ENCODE data around the gene SLC7A11.
A peak's percentile ranks its signal among the peaks of the same experiment; 100 is the strongest.

The SLC7A11 gene

DNA sequence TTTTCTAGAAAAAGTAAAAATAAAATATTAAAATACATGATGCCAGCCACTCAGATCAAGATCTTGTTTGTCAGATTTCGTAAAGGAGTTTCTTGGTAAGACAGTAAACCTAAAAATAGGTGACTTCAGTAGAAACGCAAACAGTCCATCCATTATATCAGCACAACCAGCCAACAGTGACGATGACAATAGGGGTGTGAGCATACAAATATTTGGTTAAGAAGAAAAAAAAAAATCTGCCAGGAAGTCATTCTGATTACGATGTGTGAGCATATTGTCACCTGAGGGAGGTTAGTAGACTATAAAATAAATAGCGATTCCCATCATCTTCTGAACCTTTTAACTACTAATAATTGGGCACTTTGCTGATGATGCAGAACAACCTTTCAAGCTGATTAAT, 37.6 kb downstream of the SLC7A11 start:
- Mint-ChIP-seq H3K4me1 (peaks cover 7% of the 10 kb centered on the region), H3K4me3 (no peak overlapping the region), H3K36me3 (no peaks in the 10 kb centered on the region), H3K9me3 (no peaks in the 10 kb centered on the region), H3K27ac (no peak overlapping the region), H3K27me3 (no peaks in the 10 kb centered on the region)
- no peak for ATAC-seq

DNA sequence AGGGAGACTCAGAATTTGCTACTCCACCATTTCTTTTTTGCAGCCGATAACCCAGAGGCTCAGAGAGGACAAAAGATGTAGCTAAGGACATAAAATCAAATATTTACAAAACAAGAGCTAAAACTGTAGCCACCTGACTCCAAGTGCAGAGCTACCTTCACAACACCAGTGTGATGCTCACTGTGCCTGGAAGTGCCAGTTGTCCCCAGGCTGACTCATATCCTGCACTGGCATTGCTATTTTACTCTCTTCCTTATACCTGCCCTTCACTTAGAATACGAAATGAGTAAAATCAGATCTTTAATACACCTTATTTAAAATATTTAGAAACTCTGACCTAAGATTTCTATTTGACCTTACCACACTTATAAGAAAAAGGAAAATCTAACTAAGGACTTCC, 39.5 kb downstream of the SLC7A11 start:
- Mint-ChIP-seq H3K27ac (no peak overlapping the region), H3K36me3 (no peaks in the 10 kb centered on the region), H3K9me3 (no peaks in the 10 kb centered on the region), H3K4me3 (no peak overlapping the region), H3K27me3 (no peaks in the 10 kb centered on the region), H3K4me1 (peaks cover 13% of the 10 kb centered on the region)
- ATAC-seq = no peak

DNA sequence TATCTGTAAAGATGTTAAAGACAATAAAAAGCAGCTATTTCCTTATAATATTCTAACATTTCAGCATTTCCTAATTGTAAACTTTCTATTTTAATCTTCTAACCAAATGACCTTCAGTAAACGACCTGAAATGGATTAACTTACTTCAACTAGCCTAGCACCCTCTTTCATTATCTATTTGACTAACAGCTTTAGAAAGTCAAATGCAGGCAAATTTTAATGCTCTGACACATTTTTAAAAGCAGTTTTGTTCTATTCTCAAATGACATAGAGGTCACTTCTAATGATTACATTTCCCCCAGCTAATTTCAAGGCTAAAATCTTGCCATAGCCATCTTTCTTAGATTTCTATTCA, 41.9 kb downstream of the SLC7A11 start:
- no peak for ATAC-seq
- Mint-ChIP-seq H3K4me1 (peaks cover 13% of the 10 kb centered on the region), H3K27ac (peak overlapping the region; percentile 35), H3K4me3 (no peak overlapping the region), H3K9me3 (no peaks in the 10 kb centered on the region), H3K36me3 (no peaks in the 10 kb centered on the region), H3K27me3 (no peaks in the 10 kb centered on the region)

DNA sequence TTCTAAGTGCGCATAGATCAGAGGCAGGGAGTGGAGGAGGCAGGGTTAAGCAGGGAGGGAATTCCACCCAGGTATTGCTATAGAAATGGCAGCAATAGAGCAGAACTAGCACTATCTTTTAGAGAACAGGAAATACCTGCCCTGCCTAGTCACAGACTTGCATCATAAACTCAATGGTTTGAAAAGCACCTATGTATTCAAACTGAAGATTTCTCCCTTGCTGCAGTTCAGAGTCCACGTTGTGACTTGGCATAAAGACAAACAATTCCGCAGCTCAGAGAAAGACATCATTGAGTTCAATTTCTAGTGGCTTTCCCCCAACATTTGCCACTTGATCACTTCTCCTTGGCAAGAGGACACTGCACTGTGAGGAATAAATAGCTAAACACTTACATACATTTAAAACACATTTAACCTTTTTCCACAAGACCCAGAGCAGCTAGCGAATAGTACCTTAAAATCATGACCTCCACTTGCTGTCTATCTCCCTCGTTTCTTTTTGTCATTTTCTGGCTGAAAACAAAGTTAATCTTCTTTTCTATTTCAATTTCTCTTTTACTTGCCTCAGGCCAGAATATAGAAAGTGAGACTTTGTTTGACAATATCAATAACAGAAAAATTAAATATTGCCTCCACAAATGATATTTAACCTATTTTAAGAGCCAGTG, 42.4 kb downstream of the SLC7A11 start:
- Mint-ChIP-seq H3K4me3 (no peak overlapping the region), H3K9me3 (no peaks in the 10 kb centered on the region), H3K36me3 (no peaks in the 10 kb centered on the region), H3K27ac (peak overlapping the region; percentile 35), H3K27me3 (no peaks in the 10 kb centered on the region), H3K4me1 (peaks cover 13% of the 10 kb centered on the region)
- no peak for ATAC-seq

DNA sequence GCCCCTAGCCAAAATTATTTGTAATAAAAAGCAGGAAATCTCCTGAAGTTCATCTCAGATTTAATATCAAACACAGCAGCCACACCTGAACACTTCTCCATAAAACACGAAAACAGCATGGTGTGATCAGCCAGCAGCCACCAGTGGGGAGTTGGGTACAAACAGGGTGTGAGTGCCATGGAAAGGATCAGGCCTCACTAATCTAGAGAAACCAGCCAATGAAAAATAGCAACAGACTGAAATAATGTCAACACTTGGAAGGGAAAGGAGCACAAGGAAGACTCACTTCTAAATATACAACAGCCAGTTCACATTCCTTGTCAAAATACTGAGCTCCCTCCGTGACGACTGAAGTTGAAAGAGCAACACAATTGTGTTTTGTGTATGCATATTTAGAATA, 46.0 kb downstream of the SLC7A11 start:
- Mint-ChIP-seq H3K4me3 (no peak overlapping the region), H3K9me3 (no peaks in the 10 kb centered on the region), H3K27me3 (no peaks in the 10 kb centered on the region), H3K36me3 (no peaks in the 10 kb centered on the region), H3K27ac (no peak overlapping the region), H3K4me1 (peaks cover 18% of the 10 kb centered on the region)
- no peak for ATAC-seq

DNA sequence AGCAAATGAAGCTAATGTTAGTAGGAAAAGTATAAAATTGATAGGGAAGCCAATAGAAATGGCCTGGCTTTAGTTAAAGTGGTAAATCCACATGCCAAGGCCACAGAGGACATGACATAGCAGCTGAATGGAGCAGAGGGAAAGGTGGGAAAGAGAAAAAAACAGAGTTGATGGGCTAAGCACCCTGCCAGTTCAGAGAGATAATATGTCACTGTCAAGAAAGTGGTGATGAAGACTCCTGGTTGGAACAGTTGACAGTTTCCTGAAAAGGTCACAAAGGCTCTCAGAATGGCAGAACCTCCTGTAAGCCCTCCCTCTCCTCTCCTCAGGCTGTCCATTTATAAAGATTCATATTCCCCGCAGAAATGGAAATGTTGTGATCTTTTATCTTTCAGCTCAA, 48.2 kb downstream of the SLC7A11 start:
- H3K4me1 Mint-ChIP-seq = peaks cover 16% of the 10 kb centered on the region

DNA sequence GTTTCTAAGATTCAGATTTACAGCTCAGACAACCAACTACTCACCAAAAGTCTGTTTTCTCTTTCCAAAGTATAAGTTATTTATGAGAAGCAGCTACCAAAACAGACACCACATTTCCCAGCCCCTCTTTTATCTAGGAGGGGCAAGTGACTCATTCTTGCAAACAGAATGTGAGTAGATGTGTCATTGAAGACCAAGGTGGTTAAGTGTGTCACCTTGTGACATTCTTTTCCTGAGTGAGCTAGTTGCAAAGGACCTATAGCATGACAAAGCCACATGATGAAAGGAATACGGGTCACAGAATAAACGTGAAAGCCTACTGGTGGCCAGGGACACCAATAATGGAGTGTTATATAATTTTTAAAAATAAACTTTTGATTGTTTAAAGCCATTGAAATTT, 50.0 kb downstream of the SLC7A11 start:
- Mint-ChIP-seq H3K4me3 (no peak overlapping the region), H3K27me3 (no peaks in the 10 kb centered on the region), H3K9me3 (no peaks in the 10 kb centered on the region), H3K36me3 (no peaks in the 10 kb centered on the region), H3K4me1 (peaks cover 15% of the 10 kb centered on the region), H3K27ac (no peak overlapping the region)
- no peak for ATAC-seq

More for the DNA sequence above, 48.2 kb downstream of the SLC7A11 start:
- Mint-ChIP-seq H3K9me3 (no peaks in the 10 kb centered on the region), H3K27ac (no peak overlapping the region), H3K4me3 (no peak overlapping the region), H3K27me3 (no peaks in the 10 kb centered on the region), H3K36me3 (no peaks in the 10 kb centered on the region)
- ATAC-seq = no peak

DNA sequence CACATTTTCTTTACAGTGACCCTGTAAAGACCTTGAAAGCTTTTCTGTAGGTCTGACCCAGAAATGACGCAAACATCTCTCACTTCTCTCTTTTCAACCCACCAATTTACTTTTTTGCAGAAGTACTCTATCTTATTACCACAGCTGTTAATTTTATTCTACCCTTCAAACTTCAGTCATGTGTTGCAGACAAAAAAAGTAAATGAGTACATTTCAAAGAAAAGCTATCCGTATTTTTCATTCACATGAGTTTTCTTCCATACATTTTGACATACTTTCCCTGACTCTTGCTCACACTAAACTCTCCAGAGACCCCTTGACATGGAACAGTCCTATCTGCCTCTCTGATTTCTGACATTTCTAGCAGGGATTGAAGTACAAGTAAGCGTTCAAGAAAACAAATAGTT, 51.7 kb downstream of the SLC7A11 start:
- Mint-ChIP-seq H3K27me3 (no peaks in the 10 kb centered on the region), H3K27ac (peak overlapping the region; percentile 70)
- ATAC-seq = peak; percentile 95

DNA sequence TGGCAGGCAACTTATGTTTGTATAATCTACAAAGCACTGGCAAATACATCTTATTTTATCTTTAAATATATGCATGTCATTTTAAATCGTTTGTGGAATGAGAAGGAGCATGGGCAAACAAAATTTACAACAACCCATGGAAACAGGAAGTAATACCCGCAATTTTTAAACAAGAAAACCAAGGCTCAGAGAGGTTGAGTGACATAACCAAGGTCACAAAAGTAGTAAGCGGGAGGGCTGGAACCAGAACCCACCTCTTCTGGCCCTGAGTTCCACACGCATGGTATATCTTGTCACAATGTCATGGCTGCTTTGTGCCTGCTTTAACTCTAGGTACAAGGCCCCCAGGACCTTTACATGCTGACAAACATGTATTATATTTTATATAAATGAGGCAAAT, 52.9 kb downstream of the SLC7A11 start:
- Mint-ChIP-seq H3K27me3 (no peaks in the 10 kb centered on the region), H3K4me1 (peaks cover 15% of the 10 kb centered on the region), H3K9me3 (no peaks in the 10 kb centered on the region), H3K4me3 (no peak overlapping the region), H3K27ac (no peak overlapping the region), H3K36me3 (no peaks in the 10 kb centered on the region)
- no peak for ATAC-seq

More for the DNA sequence above, 51.7 kb downstream of the SLC7A11 start:
- no peaks in the 10 kb centered on the region for H3K9me3 Mint-ChIP-seq
- no peak overlapping the region for H3K4me3 Mint-ChIP-seq
- H3K36me3 Mint-ChIP-seq = no peaks in the 10 kb centered on the region
- peaks cover 15% of the 10 kb centered on the region for H3K4me1 Mint-ChIP-seq

DNA sequence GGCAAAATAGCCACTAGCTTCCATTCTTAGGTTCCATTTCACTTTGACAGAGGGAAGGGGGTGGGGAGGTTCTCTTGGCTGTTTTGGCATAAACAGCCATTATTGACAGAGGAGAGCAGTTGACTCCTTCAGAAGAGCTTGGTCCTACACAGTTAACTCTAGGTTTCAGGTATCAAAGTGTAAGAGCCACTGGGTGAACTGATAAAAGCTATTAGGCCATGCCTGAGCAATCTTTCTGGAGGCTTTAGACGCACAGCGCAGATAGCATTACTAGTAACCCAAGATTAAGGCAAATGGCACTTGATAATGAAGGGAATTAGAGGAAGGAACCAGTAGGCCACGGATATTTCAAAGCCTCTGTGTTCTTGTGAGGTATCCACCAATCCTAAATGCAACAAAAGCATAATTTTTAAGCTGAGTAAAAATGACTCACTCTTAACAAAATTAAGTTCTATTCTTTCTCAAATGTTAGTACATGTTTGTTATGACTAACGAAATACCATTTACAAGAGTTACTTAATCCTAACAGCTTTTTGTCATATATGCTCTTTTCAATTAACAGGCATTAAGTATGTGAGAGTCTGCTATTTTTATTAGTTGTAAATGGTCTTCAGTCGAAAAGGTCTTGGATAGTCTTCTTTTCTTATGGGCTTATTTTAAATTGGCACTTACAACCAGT, 53.6 kb downstream of the SLC7A11 start:
- Mint-ChIP-seq H3K36me3 (no peaks in the 10 kb centered on the region), H3K27ac (no peak overlapping the region), H3K4me1 (peaks cover 15% of the 10 kb centered on the region), H3K4me3 (no peak overlapping the region), H3K27me3 (no peaks in the 10 kb centered on the region), H3K9me3 (no peaks in the 10 kb centered on the region)
- no peak for ATAC-seq

DNA sequence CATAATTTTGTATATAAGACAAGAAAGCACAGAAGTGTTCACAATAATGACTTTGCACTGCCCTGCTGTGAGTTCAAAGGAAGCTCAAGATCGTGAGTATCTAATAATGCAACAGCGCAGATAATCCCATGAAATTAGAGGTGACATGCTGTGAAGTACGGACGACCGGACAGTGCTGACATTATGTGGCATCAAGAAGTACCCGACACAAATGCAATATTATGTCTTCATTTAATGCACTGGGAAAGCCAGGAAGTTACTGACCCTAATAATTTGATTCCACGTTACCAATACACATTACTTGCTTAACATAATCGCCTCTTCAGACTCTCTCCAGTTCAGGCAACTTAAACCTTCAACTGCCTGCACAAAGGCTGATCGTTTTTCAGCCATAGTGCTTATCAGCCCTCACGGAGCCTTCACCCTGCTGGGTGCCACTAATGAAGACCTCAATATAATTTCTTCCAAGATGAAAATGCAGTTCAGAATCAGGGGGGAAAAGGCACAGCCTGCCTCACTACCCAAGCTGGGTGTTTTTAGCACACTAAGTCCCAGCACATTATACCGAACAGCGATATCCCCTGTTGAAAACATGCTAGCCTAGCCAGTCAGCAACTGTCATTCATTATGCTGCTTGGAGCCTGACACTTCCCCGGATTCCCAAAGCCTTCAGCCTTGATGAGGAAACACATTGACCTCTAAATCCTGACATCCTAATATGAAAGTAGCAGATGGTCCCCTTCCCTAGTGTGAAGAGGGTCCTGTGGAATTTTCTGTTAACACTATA, 56.1 kb downstream of the SLC7A11 start:
- Mint-ChIP-seq H3K27me3 (no peaks in the 10 kb centered on the region), H3K4me1 (peaks cover 16% of the 10 kb centered on the region), H3K4me3 (no peak overlapping the region), H3K9me3 (no peaks in the 10 kb centered on the region), H3K27ac (no peak overlapping the region), H3K36me3 (no peaks in the 10 kb centered on the region)
- no peak for ATAC-seq

DNA sequence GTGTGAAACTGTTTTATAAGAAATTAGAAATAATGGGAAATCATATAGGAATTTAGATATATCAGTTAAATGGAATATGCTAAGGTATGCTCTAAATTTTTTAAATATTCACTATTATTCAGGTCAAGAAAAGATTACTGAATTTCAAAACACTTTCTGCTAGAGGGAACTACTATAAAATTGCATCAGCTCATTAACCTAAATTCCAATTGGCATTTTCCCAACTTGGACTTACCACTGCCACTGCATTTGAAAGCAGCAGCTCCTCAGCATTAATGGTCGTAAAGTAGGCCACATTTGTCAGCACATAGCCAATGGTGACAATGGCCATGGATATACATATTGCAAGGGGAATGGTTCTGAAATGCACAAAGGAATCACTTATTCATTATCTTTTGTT, 57.3 kb downstream of the SLC7A11 start:
- Mint-ChIP-seq H3K4me3 (no peak overlapping the region), H3K9me3 (no peaks in the 10 kb centered on the region), H3K36me3 (no peaks in the 10 kb centered on the region), H3K4me1 (peaks cover 10% of the 10 kb centered on the region), H3K27me3 (no peaks in the 10 kb centered on the region), H3K27ac (no peak overlapping the region)
- ATAC-seq = no peak

DNA sequence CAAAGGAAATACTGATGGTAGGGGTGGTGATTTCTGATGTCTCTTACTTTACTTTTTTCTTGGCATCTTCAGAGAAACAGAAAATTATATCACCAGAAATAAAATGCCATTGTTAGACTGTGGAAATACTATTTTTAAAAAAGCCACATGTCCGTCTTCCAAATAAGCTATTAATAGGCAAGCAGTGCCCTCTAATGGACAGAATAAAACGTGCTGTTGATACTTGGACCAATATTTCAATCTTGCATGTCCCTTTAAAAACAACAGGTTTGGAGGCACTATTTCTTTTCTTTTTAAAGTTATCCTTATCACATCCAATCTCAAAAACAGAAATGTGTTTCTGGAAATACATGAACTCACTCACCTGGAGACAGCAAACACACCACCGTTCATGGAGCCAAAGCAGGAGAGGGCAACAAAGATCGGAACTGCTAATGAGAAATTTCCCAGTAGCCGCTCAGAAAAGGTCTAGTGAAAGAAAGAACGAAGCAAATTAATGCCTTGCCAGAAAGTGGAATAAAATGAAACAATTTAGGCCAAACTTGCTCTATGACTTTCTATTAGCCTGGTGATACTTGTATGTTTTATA, 59.2 kb downstream of the SLC7A11 start:
- Mint-ChIP-seq H3K4me1 (peaks cover 6% of the 10 kb centered on the region), H3K4me3 (no peak overlapping the region), H3K27me3 (no peaks in the 10 kb centered on the region), H3K9me3 (peaks cover 2% of the 10 kb centered on the region), H3K36me3 (no peaks in the 10 kb centered on the region), H3K27ac (no peak overlapping the region)
- no peak for ATAC-seq

DNA sequence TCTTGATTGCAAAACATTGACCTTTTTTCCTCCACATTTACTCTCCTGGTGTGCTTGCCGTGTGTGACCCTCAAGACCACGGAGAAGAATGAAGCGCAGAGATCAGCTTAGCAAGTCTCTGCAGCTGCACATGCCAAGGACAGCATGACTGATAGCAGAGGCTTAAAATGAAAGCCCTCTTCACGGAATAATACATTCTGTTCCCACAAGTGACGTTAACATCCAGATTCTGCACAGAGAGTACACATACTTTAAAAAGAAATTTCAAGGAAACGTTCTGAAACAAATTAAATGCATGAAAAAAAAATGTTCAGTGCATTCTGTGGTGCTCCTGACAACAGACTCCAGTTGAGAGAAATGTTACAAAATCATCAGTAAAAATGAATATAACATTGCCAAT, 60.9 kb downstream of the SLC7A11 start:
- peaks cover 6% of the 10 kb centered on the region for H3K4me1 Mint-ChIP-seq
- H3K27me3 Mint-ChIP-seq = no peaks in the 10 kb centered on the region
- no peaks in the 10 kb centered on the region for H3K36me3 Mint-ChIP-seq
- ATAC-seq = no peak
- H3K9me3 Mint-ChIP-seq = peaks cover 2% of the 10 kb centered on the region
- no peak overlapping the region for H3K27ac Mint-ChIP-seq
- no peak overlapping the region for H3K4me3 Mint-ChIP-seq

DNA sequence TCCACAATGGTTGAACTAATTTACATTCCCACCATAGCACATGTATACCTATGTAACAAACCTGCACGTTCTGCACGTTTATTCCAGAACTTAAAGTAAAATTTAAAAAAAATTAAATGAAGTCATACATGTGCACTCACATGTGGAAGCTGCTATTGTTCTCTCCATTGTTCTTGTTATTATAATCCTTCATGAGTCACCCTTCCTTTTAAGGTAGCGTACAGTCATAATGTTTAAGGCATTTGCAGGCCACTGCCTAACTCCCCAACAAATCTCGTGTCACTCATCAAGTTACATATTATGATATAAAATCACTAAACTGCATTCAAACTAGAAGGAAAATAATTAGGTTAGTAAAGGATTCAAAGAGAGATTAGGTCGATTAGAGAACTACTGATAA, 63.6 kb downstream of the SLC7A11 start:
- Mint-ChIP-seq H3K9me3 (peaks cover 2% of the 10 kb centered on the region), H3K4me3 (no peak overlapping the region), H3K27ac (no peak overlapping the region), H3K36me3 (no peaks in the 10 kb centered on the region), H3K27me3 (no peaks in the 10 kb centered on the region), H3K4me1 (peaks cover 6% of the 10 kb centered on the region)
- ATAC-seq = no peak
